ENCODE measurements around the gene BMP6.

DNA sequence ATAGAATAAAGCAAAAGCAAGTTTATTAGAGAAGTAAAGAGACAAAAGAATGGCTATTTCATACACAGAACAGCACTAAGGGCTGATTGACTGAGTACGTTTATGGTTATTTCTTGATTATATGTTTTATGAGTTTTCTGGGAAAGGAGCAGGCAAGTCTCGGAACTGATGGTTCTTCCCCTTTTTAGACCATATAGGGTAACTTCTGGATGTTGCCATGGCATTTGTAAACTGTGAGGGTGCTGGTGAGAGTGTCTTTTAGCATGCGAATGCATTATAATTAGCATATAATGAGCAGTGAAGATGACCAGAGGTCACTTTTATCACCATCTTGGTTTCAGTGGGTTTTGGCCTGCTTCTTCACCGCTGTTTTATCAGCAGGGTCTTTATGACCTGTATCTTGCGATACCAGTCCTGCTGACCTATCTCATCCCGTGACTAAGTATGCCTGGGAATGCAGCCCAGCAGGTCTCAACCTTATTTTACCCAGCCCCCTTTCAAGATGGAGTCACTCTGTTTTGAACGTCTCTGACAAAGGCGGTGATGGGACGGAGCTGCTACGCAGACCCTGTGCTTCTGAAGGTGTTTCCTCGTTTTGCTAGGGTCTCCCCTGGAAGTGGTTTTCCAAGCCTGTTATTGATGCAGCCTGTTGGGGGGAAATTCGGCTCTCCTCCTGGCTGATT lies 45.4 kb upstream of the BMP6 start:
- TF ChIP-seq CTCF (IDR thresholded peaks at IDR 0.05; ENCODE audit: extremely low read depth in 1 of 2, insufficient read depth in 1 of 2, low read depth in 1 of 2, low read length in 2 of 2) (no peak), EZH2 (IDR thresholded peaks at IDR 0.05; ENCODE audit: borderline replicate concordance, low read depth, low read length, severe bottlenecking) (no peak), GATA2 (IDR thresholded peaks at IDR 0.05; ENCODE audit: insufficient read depth, insufficient read length, low read depth, low read length) (no peak), POLR2AphosphoS5 (IDR thresholded peaks at IDR 0.05; ENCODE audit: insufficient read depth, low read depth, low read length) (no peak)

Data from endothelial cell of umbilical vein (primary cell).